ENCODE results near the gene SPP1.
"Not testable (repeated sequence)": the region's sequence is repeated elsewhere in the genome, so short reads cannot be mapped to it uniquely, and the experiment has no call there.

SPP1 gene

DNA sequence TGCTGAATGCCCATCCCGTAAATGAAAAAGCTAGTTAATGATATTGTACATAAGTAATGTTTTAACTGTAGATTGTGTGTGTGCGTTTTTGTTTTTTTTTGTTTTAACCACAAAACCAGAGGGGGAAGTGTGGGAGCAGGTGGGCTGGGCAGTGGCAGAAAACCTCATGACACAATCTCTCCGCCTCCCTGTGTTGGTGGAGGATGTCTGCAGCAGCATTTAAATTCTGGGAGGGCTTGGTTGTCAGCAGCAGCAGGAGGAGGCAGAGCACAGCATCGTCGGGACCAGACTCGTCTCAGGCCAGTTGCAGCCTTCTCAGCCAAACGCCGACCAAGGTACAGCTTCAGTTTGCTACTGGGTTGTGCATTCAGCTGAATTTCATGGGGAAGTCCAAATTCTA is at the start of gene SPP1:
Gene SPP1 (plus strand): TSS at position 249 of the 400 bp plus-strand sequence. CDS start 1,182 bp downstream, outside the sequence.
- no peak for DNase-seq (ENCODE audit: low read depth in 1 of 2, low spot score in 1 of 2)

DNA sequence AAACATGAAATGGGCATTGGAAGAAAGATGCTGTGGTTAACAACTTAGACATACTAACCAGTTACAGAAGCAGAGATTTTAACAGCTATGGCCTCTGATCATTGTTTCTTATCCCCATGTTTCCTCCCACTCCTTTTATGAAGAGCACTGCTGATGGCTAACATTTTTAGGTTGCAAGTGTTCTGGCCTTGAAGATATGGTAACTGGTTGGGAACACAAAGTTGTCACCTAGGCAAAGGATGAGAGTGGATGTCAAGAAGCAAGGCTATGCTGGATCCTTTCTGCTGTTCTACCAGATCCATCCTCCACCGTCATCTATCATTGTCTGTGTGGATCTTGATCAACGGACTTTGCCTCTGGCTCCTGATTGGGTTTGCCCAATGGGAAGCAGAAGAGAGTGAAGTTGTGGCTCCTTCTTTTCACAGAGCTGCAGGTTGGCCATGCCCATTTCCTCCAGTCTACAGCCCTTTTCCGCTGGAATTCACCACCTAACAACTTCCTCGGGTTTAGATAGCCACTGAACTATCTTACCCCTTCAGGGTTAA is 48.9 kb upstream of the SPP1 start:
- no peak for DNase-seq (ENCODE audit: low read depth in 1 of 2, low spot score in 1 of 2)

GRCh38 chr4:87930629-87931028 is 44.9 kb upstream of the SPP1 start:
- DNase-seq (ENCODE audit: low read depth in 1 of 2, low spot score in 1 of 2) = no peak

- DNase-seq (ENCODE audit: low read depth in 1 of 2, low spot score in 1 of 2) = no peak
Observed at GRCh38 chr4:87931932-87932331, 43.6 kb upstream of the SPP1 start.

DNA sequence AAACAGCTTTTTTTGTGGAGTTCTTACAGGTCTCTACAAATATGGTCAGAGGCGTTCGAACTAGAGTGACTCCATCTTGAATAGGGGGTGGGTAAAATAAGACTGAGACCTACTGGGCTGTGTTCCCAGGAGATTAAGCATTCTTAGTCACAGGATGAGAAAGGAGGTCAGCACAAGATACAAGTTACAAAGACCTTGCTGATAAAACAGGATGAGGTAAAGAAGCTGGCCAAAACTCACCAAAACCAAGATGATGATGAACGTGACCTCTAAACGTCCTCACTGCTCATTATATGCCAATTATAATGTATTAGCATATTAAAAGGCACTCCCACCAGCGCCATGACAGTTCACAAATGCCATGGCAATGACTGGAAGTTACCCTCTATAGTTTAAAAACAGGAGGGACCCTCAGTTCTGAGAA is 42.8 kb upstream of the SPP1 start:
- DNase-seq (ENCODE audit: low read depth in 1 of 2, low spot score in 1 of 2) = no peak

DNA sequence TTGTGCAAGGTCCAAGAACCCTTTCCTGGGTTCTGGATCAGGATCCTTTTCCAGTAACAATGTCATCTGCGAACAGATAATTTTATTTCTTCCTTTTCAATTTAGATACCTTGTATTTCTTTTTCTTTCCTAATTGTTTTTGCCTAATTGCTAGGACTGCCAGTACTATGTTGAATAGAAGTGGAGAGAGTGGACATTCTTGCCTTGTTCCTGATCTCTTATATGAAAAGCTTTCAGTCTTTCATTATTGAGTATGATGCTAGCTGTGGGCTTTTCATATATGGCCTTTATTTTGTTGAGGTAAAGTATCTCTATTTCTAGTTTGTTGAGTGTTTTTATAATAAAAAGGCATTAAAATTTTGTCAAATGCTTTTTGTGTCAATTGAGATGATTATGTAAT is 42.2 kb upstream of the SPP1 start:
- no peak for DNase-seq (ENCODE audit: low read depth in 1 of 2, low spot score in 1 of 2)

DNA sequence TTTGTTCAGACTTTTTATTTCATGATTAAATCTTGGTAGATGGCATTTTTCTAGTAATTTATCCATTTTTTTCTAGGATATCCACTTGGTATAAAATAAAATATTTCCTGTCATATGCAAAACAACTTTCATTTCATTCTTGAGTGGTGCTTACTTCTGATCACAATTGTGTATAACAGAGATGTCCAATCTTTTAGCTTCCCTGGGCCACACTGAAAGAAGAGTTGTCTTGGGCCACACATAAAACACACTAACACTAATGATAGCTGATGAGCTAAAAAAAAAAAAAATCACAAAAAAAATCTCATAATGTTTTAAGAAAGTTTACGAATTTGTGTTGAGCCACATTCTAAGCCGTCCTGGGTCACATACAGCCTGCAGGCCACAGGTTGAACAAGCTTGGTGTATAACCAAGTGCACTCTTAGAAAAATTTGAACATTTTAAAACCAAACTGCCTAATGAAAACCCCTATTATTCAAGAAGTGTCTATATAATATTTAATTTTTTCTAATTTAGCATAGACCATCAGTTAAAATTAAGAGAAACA is 41.3 kb upstream of the SPP1 start:
- no peak for DNase-seq (ENCODE audit: low read depth in 1 of 2, low spot score in 1 of 2)

- DNase-seq (ENCODE audit: low read depth in 1 of 2, low spot score in 1 of 2) = no peak
Observed at GRCh38 chr4:87934973-87935372, 40.5 kb upstream of the SPP1 start.

- not testable (repeated sequence) for DNase-seq (ENCODE audit: low read depth in 1 of 2, low spot score in 1 of 2)
Observed at GRCh38 chr4:87935954-87936353, 39.6 kb upstream of the SPP1 start.

DNA sequence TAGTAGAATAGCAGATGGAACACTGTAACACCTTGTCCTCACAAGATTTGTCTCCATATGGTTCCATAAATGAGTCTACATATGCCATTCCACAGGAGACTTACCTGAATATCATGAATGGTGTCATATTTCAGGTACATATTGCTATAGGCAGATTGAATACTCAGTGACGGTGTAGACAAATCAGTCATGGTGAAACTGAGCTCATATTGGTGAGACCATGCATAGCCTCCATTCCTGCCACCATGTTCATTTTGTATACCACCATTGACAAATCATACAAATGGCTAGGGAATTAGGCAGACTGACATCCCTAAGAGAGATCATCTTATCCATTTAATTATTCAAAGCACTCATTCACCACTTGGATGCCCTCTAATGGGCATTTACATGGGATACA is 38.0 kb upstream of the SPP1 start:
- no peak for DNase-seq (ENCODE audit: low read depth in 1 of 2, low spot score in 1 of 2)

- no peak for DNase-seq (ENCODE audit: low read depth in 1 of 2, low spot score in 1 of 2)
Observed at GRCh38 chr4:87938746-87939145, 36.8 kb upstream of the SPP1 start.

GRCh38 chr4:87939978-87940690 is 35.4 kb upstream of the SPP1 start:
- no peak for DNase-seq (ENCODE audit: low read depth in 1 of 2, low spot score in 1 of 2)

- not testable (repeated sequence) for DNase-seq (ENCODE audit: low read depth in 1 of 2, low spot score in 1 of 2)
Observed at GRCh38 chr4:87940809-87941208, 34.7 kb upstream of the SPP1 start.

DNA sequence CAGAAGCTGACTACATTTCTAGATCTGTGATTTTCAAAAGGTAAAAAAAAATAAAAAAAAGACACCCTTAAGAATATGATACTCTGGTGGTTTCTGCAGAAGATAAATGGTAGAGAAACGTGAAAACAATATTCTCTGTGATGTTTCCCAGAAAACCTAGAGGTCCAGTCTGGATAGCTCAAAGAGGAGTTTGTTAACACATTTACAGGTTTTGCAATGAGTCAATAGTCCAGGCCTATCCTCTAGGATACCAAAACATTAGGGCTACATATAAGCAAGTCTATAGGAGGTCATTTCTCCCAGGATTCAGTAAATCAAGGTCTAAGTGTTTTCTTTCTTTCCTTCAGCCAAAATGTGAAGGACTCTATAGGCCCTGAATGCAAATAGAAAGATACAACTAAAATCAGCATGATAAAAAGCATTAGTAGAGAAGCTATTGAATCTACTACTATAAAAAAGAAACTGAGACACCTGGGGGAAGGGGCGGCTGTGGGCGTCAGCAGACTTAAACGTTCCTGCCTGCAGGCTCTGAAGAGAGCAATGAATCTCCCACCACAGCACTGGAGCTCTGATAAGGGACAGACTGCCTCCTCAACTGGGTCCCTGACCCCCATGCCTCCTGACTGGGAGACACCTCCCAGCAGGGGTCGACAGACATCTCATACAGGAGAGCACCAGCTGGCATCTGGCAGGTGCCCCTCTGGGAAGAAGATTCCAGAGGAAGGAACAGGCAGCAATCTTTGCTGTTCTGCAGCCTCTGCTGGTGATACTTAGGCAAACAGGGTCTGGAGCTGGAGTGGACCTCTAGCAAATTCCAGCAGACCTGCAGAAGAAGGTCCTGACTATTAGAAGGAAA is 33.7 kb upstream of the SPP1 start:
- DNase-seq (ENCODE audit: low read depth in 1 of 2, low spot score in 1 of 2) = no peak

DNA sequence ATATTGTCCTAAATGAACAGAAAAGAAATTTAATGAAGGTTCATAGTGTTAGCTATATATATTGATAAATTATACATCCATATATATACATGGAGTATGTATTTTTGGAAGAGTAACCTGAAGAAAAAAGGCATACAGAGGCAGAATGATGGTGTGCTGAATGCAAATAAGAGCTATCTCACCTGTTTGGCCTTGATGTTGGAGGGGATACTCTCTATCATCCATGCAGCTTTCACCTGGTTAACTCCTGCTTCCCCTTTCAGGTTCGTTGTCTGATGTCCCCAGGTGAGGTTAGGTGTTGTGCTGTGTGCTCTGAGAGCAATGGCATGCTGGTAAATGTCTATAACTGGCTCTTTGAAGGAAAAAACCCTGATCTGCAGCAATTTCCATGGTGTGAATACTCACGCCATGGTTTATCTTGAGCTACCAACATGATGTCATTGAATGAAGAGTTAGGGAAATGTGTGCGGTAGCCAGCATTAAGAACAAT is 31.8 kb upstream of the SPP1 start:
- no peak for DNase-seq (ENCODE audit: low read depth in 1 of 2, low spot score in 1 of 2)

DNA sequence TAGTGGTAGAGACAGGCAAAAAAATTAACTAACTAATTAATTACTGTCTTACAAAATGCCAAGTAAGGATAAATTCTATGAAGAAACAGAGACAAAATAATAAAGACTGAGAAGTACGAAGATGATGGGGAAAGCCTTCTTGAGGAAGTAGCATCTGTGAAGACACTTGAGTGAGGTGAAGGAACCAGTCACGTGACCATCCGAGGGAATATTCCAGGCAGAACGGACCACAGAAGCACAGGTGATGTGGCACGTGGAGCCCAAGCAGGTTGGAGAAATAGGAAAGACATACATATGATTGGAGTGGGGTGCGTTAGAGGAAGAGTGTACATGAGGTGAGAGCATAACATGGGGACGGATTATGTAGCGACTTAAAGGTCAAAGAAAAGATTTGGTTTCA is 30.5 kb upstream of the SPP1 start:
- no peak for DNase-seq (ENCODE audit: low read depth in 1 of 2, low spot score in 1 of 2)

DNA sequence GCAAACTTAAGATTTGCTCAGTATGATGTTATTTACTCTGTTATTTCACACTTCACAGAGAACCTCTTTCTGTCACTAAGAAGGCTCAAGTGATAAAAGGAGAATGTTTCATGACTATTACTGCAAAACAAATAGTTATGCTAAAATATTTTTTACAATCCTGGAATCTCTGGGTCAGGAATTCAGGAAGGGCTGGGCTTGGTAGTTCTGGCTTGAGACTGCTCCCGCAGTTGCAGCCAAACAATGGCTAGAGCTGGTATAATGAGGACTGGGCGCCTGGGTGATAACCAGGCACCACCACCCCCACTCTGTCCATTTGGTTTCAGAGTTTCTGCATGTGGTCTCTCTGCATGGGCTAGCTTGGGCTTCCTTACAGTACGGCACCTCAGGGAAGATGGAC is 28.7 kb upstream of the SPP1 start:
- no peak for DNase-seq (ENCODE audit: low read depth in 1 of 2, low spot score in 1 of 2)

DNA sequence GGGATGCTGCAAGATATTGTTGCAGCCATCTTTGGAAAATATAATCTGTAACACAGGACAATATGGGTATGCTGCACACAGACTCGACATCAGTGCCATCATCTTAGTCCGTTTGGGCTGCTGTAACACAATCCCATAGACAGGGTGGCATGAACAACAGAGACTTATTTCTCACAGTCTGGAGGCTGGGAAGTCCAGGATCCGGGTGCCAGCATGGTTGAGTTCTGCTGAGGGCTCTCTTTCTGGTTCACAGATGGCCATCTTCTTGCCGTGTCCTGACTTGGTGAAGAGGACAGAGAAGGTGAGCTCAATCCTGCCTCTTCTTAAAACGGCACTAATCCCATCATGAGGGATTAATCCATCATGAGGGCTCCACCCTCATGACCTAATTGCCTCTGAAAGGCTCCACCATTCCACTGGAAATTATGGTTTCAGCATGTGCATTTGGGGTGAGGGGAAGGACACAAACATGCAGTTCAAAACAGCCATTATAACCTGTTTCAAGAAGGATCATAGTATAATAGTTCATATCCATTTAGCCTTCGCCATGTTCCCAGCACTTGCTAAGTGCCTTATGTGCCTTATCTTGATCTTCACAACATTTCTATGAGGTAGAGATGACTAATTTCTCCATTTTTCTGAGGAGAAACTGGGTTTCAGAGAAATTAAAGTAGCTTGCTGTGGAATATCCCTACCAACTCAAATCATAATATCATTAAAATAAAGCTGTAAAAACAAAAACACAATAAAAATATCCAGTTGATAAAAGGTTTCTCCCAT is 27.9 kb upstream of the SPP1 start:
- no peak for DNase-seq (ENCODE audit: low read depth in 1 of 2, low spot score in 1 of 2)

- no peak for DNase-seq (ENCODE audit: low read depth in 1 of 2, low spot score in 1 of 2)
Observed at GRCh38 chr4:87949961-87950360, 25.6 kb upstream of the SPP1 start.

GRCh38 chr4:87950493-87950892 is 25.0 kb upstream of the SPP1 start:
- DNase-seq (ENCODE audit: low read depth in 1 of 2, low spot score in 1 of 2) = no peak

- no peak for DNase-seq (ENCODE audit: low read depth in 1 of 2, low spot score in 1 of 2)
Observed at GRCh38 chr4:87950936-87951511, 24.5 kb upstream of the SPP1 start.

Measured in activated T-helper 1 cell treated with anti-CD3 and anti-CD28 coated beads, Interleukin-2, amount 50 U/mL, for 16 hours (primary cell).